HepG2 (cell line): ENCODE data around the gene ACSL1. TPM values are rescaled to one million over a fixed set of nuclear protein-coding genes. Genes with fewer than 3 reads are reported as not detected.

ENCODE experiments used
- ATAC-seq: fragments of 200-7000 bp; cut with Tn5 transposase; 3 replicates; pipeline ENCODE4 v1.9.1; 2020; ENCODE audit warnings: mild to moderate bottlenecking, moderate library complexity
- BruUV-seq: library from RNA; stranded (reverse); fragments of 400-500 nt; replicated peaks from 2 replicates; lab custom pipeline; 2021; lab: Mats Ljungman, UMichigan
- CTCF ChIA-PET: fragments of 300-600 bp; formaldehyde crosslinking; extraction: SDS; loops from one replicate; lab custom pipeline; 2021; ENCODE audit warnings: low total read pairs, inconsistent platforms, low intra/inter-chr PET ratio; lab: Yijun Ruan, JAX
- POLR2A ChIA-PET: fragments of 350-600 bp; sonication (Branson Sonifier 250); formaldehyde crosslinking; loops from one replicate; lab custom pipeline; 2020; ENCODE audit warnings: antibody characterized with exemption, inconsistent platforms; lab: Yijun Ruan, JAX
- DNase-seq: peaks from one replicate; pipeline ENCODE4 v3.0.0-alpha.2; 2015; ENCODE audit warnings: low spot score
- FAIRE-seq: peaks from 3 replicates; lab custom pipeline; 2011; peaks lifted over from hg19 to GRCh38; lab: Jason Lieb, UNC
- H2AFZ ChIP-seq: one replicate; pipeline ENCODE4 v1.6.1; 2011; ENCODE audit warnings: low read length, inconsistent platforms
- H3K27ac ChIP-seq: fragments of 300-600 bp; 3 replicates; pipeline ENCODE4 v1.8.0; 2011; ENCODE audit warnings: mixed run types, mild to moderate bottlenecking, mixed read lengths, low read length, inconsistent platforms; ENCODE audit not compliant: insufficient read depth; ENCODE audit errors: extremely low read length
- H3K27me3 ChIP-seq, 2 experiments: fragments of 200-600 bp in 1 of 2; 2 replicates in 1 of 2; 3 replicates in 1 of 2; pipeline versions ENCODE4 v1.6.0 to v1.8.0; 2011; ENCODE audit warnings: low read length in 2 of 2, mild to moderate bottlenecking in 2 of 2, moderate library complexity in 2 of 2, inconsistent platforms in 1 of 2; ENCODE audit not compliant: insufficient read depth in 2 of 2, control insufficient read depth in 1 of 2
- H3K36me3 ChIP-seq, 2 experiments: fragments of 200-600 bp in 1 of 2; replicated peaks in 1 of 2; 2 replicates in 1 of 2; 3 replicates in 1 of 2; pipeline versions ENCODE4 v1.5.1 to v1.8.0; 2011; ENCODE audit warnings: low read length in 2 of 2, inconsistent platforms in 1 of 2; ENCODE audit not compliant: insufficient read depth in 2 of 2, control insufficient read depth in 1 of 2
- H3K4me1 ChIP-seq: 2 replicates; pipeline ENCODE4 v1.5.1; 2012; ENCODE audit warnings: low read length, inconsistent platforms; ENCODE audit not compliant: insufficient read depth
- H3K4me2 ChIP-seq: 2 replicates; pipeline ENCODE4 v1.6.0; 2011; ENCODE audit warnings: low read depth, low read length, inconsistent platforms
- H3K4me3 ChIP-seq, 3 experiments: fragments of 200-600 bp in 1 of 3; sonication (generic), shearing (Covaris generic) in 1 of 3; replicated peaks in 1 of 3; 2 replicates each; pipeline ENCODE4 v1.5.1; 2011 to 2016; ENCODE audit warnings: low read length in 3 of 3, inconsistent platforms in 2 of 3, low read depth in 2 of 3, mild to moderate bottlenecking in 2 of 3, control low read depth in 1 of 3, mixed read lengths in 1 of 3; ENCODE audit not compliant: insufficient read depth in 1 of 3
- H3K79me2 ChIP-seq: one replicate; pipeline ENCODE4 v1.6.1; 2011; ENCODE audit warnings: low read length, inconsistent platforms; ENCODE audit not compliant: insufficient read depth
- H3K9ac ChIP-seq: 2 replicates; pipeline ENCODE4 v1.6.0; 2011; ENCODE audit warnings: mild to moderate bottlenecking, low read depth, low read length, inconsistent platforms; ENCODE audit not compliant: insufficient read depth
- H3K9me3 ChIP-seq: 2 replicates; pipeline ENCODE4 v1.5.1; 2012; ENCODE audit warnings: mild to moderate bottlenecking, low read length
- H4K20me1 ChIP-seq: 2 replicates; pipeline ENCODE4 v1.6.0; 2011; ENCODE audit warnings: inconsistent platforms, mild to moderate bottlenecking, low read length, moderate library complexity; ENCODE audit not compliant: insufficient read depth
- CENPX ChIP-seq: sonication (generic); formaldehyde crosslinking; IDR thresholded peaks from 2 replicates; pipeline ENCODE4 v1.9.0; 2021; ENCODE audit warnings: mild to moderate bottlenecking, missing genetic modification reagents, moderate library complexity
- PHF20 ChIP-seq: sonication (generic); formaldehyde crosslinking; IDR thresholded peaks from 2 replicates; pipeline ENCODE4 v1.5.0; 2020; ENCODE audit warnings: mild to moderate bottlenecking, missing genetic modification reagents
- RBM22 ChIP-seq: fragments of 200-400 bp; formaldehyde crosslinking; optimal IDR thresholded peaks from 2 replicates; pipeline ENCODE3; 2017; ENCODE audit warnings: mild to moderate bottlenecking, low read length, moderate library complexity
- ZNF24 ChIP-seq: fragments of 450-650 bp; IDR thresholded peaks from 2 replicates; pipeline ENCODE4 v1.6.1; 2017; ENCODE audit warnings: antibody characterized with exemption, mild to moderate bottlenecking
- WGBS: methylation state at CpG from one replicate; pipeline ENCODE4 v1.1.6; 2017; ENCODE audit warnings: low lambda C conversion rate; 5-methylcytosine and 5-hydroxymethylcytosine counted together
- in situ Hi-C: cut with HindIII; loops from 2 replicates; pipeline ENCODE4 v1.10.0; 2017; ENCODE audit warnings: low pct_unique_long_range_greater_than_20kb; ENCODE audit not compliant: extremely low pct_ligation_motif_present
- intact Hi-C: fragments of 100-400 bp; cut with micrococcal nuclease; formaldehyde crosslinking; loops from one replicate; pipeline ENCODE4 v1.10.0; 2022; ENCODE audit not compliant: unreplicated experiment
- polyA plus RNA-seq, 8 experiments: library from polyadenylated mRNA; depleted of rRNA in 3 of 8; stranded (reverse) in 7 of 8; unstranded in 1 of 8; fragments of >200 nt; fragmentation: Illumina TruSeq in 4 of 8; extraction: Trizol in 4 of 8; gene quantifications; 2 replicates each; pipeline versions ENCODE4 v1.2.1 to v1.2.3, GENCODE V29; 2011 to 2016; ENCODE audit warnings: low read depth in 4 of 8, missing spikeins in 1 of 8, mixed read lengths in 1 of 8; ENCODE audit not compliant: insufficient read depth in 1 of 8
- total RNA-seq, 5 experiments: library from RNA; depleted of rRNA; stranded (reverse); fragments of >200 nt; fragmentation: Illumina TruSeq; extraction: Trizol; gene quantifications; 2 replicates each; pipeline ENCODE4 v1.2.3, GENCODE V29; 2016; ENCODE audit warnings: low read depth in 1 of 5
- TF ChIP-seq, protein P1 (sequence below): sonication (generic); formaldehyde crosslinking; IDR thresholded peaks from 2 replicates; pipeline ENCODE4 v1.4.0; 2020; ENCODE audit warnings: missing genetic modification reagents

Gene ACSL1
- total and polyA plus RNA-seq, 2 of the 13 experiments (the other 11 are each of a cell fraction or from before 2014, with no cell fraction given), result 10.0 to 29.8 TPM

DNA sequence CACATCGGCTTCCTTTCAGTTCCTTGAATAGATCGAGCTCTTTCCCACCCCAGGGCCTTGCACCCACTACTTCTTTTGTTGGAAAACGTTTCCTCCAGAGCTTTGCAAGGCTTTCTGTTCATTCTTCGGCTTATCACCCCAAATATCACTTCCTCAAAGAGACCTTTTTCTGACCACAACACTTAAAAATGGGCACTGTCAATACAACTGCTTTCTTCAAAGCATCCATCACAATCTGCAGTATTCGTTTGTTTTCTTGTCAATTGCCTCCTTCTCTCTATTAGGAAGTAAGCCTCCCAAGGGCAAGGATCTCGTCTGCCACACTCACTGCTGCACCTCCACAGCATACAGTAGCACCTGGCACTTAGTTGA lies 74.2 kb downstream of the ACSL1 start:
- DNase-seq, result no peak
- CTCF ChIA-PET, result no interaction called here

DNA sequence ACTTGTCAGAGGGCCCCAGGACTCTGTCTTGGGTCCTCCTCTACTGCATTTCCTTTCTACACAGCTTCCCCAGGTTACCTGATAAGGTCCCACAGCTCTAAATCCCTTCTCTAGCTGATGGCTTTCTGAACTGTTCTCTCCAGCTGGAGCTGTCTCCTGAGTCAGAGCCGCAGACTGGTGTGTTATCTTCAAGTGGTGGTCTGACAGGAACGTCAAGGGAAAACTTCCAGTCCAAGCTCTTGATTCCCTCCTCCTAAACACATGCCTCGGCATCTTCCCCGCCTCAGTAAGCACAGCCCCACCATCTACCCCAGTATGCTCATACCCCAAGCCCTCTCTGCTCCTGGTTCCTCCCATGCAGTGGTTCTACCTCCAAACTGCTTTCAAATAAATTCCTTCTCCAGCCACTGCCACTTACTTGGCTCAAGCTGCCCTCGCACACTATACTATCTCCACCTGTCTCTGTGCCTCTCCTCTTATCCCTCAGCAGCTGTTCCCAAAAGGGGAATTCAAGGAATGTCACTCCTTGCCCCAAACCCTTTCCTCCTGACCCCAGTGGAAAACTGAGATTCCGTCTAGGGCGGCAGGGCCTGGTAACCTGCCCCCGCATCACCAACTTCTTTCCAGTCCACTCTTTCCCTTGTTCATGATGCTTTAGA lies 74.7 kb downstream of the ACSL1 start:
- no peak overlapping the region for H2AFZ ChIP-seq
- in situ Hi-C loops, result no loop called here
- no peak for TF ChIP-seq CENPX (CRISPR knock-in tag)
- no peak for TF ChIP-seq PHF20 (CRISPR knock-in tag)
- TF ChIP-seq RBM22, result peak; percentile 38
- TF ChIP-seq, protein P1, sequence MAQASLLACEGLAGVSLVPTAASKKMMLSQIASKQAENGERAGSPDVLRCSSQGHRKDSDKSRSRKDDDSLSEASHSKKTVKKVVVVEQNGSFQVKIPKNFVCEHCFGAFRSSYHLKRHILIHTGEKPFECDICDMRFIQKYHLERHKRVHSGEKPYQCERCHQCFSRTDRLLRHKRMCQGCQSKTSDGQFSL (CRISPR knock-in tag), result no peak
- POLR2A ChIA-PET, result interaction anchor here (1.3 kb wide), 1 partner anchor 17 kb away, joined by 3 read pairs; the partner anchor contains the start of gene CENPU
- CTCF ChIA-PET, result no interaction called here
- ATAC-seq (no peak), DNase-seq (no peak), FAIRE-seq (no peak)
- no peak overlapping the region for H3K4me2 ChIP-seq
- no peak overlapping the region for H3K4me3 ChIP-seq
- H3K27me3 ChIP-seq, result no peaks in the 10 kb centered on the region
- H3K79me2 ChIP-seq, result no peaks in the 10 kb centered on the region
- WGBS, result 85% methylated on average over 8 of the region's 8 CpGs
- H4K20me1 ChIP-seq, result no peaks in the 10 kb centered on the region
- H3K9me3 ChIP-seq, result no peaks in the 10 kb centered on the region
- no peak overlapping the region for H3K9ac ChIP-seq
- no peaks in the 10 kb centered on the region for H3K36me3 ChIP-seq
- intact Hi-C loops, result no loop called here
- H3K27ac ChIP-seq, result no peak overlapping the region
- no TSS peak for BruUV-seq
- H3K4me1 ChIP-seq, result peaks cover 17% of the 10 kb centered on the region

More for the DNA sequence above, 74.2 kb downstream of the ACSL1 start:
- Histone ChIP-seq H4K20me1 (no peaks in the 10 kb centered on the region), H3K4me2 (no peak overlapping the region)
- no peak for ATAC-seq
- POLR2A ChIA-PET, result no interaction called here
- intact Hi-C loops, result no loop called here
- no peak for TF ChIP-seq ZNF24
- TF ChIP-seq, all 625 proteins: peak for 0
- H3K9ac ChIP-seq, result no peak overlapping the region
- no peak for FAIRE-seq
- H3K4me1 ChIP-seq, result peaks cover 12% of the 10 kb centered on the region
- H3K9me3 ChIP-seq, result no peaks in the 10 kb centered on the region
- BruUV-seq, result no TSS peak
- in situ Hi-C loops, result no loop called here
- no peak overlapping the region for H3K4me3 ChIP-seq
- H3K27ac ChIP-seq, result no peak overlapping the region
- 54% methylated on average over 6 of the region's 6 CpGs for WGBS
- H3K79me2 ChIP-seq, result no peaks in the 10 kb centered on the region
- H2AFZ ChIP-seq, result no peak overlapping the region
- H3K36me3 ChIP-seq, result no peaks in the 10 kb centered on the region; a peak in 1 of 5 replicates
- H3K27me3 ChIP-seq, result no peaks in the 10 kb centered on the region
